A673 (cell line): ENCODE results near the gene FRMD3.

ENCODE experiments used
- CTCF ChIP-seq: fragments of 300-800, 200-600 bp; sonication (generic); conservative IDR thresholded peaks from 2 replicates; pipeline ENCODE4 v1.5.1; 2017; ENCODE audit warnings: low read depth, mild to moderate bottlenecking, antibody characterized with exemption, low read length, moderate library complexity, mixed read lengths
- EZH2 ChIP-seq: fragments of 200-600 bp; sonication (generic); IDR thresholded peaks from 2 replicates; pipeline ENCODE4 v1.6.1; 2017; ENCODE audit warnings: borderline replicate concordance, low read depth, mild to moderate bottlenecking, mixed read lengths, antibody characterized with exemption, low read length; ENCODE audit not compliant: poor library complexity, severe bottlenecking

DNA sequence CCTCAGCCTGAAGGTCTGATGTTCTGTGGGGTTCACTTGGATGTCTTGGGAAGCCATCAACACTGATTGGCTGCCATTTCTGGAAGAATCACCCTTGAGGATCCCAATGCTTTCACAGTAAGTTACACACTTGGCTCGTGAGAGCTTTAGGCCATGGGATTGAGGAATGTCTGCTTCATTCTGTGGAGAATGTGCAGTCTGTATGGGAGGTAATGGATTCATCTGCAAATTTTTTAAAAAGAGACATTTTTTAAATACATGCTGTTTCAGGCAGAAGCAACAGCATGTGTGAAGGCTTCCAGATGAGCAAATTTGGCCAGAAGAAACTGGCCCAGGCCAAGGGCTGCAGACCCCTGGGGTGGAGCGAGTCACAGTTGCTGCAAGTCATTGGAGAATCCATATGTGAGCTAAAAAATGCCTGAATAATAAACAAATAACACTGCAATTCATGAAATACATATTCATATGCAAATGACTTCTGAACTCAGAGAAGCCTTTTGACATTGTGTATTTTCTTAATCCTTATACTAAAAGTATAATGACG lies 328.9 kb downstream of the FRMD3 start:
- TF ChIP-seq CTCF = no peak
- TF ChIP-seq EZH2 = no peak
